Measurements from ENCODE around the gene ILDR1.

DNA sequence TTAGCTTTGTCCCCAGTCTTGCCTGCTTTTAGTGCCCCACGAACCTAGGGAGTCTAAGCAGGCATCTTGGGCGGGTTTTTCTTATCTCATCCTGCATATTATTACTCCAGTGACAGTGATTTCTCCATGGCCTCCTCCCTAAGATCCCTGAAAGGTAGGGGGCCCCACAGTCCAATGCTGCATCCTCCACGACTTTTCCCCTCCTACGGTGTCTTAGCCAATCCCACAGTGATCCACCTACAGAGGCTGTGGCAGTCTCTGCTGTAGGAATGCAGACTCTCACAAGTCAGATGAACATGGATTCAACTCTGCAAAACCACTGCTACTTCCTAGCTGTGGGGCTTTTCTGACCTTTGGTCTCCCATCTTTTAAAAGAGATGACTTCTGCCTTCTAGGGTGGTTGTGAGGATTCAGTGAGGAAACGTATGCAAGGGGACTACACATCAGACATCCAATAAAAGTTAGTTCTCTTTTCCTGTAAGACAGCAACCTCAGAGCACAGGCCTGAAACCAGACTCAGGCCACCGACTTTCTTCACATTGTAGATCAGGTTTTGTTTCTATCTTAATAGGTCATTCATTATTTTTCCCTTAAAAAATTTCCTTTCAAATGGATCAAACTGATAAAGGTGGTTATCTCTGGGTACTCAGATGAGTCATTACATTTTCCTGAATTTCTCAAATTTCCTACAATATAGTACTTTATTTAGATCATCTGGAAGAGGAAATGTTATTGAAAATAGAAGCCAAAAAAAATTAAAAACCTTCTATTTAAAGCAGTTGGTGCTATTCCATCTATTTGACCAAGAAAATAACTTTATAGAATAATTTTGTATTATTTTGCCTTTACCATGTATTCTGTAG lies 23.2 kb downstream of the ILDR1 start:
- TF ChIP-seq, protein P1, sequence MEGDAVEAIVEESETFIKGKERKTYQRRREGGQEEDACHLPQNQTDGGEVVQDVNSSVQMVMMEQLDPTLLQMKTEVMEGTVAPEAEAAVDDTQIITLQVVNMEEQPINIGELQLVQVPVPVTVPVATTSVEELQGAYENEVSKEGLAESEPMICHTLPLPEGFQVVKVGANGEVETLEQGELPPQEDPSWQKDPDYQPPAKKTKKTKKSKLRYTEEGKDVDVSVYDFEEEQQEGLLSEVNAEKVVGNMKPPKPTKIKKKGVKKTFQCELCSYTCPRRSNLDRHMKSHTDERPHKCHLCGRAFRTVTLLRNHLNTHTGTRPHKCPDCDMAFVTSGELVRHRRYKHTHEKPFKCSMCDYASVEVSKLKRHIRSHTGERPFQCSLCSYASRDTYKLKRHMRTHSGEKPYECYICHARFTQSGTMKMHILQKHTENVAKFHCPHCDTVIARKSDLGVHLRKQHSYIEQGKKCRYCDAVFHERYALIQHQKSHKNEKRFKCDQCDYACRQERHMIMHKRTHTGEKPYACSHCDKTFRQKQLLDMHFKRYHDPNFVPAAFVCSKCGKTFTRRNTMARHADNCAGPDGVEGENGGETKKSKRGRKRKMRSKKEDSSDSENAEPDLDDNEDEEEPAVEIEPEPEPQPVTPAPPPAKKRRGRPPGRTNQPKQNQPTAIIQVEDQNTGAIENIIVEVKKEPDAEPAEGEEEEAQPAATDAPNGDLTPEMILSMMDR (IDR thresholded peaks at IDR 0.05; ENCODE audit: low read length): no peak
- no peak for TF ChIP-seq EZH2 (optimal IDR thresholded peaks at IDR 0.05; ENCODE audit: low read depth, low read length)

Data from MM.1S (cell line).